Cardiac muscle cell (in vitro differentiated cells and primary cell): ENCODE measurements around the gene KCNA4. TPM values are rescaled to one million over a fixed set of nuclear protein-coding genes. Genes with fewer than 3 reads are reported as not detected.

Source experiments
- DNase-seq, 2 donors: peaks; one replicate each; pipeline versions ENCODE4 v3.0.0 to v3.0.0-alpha.2; 2010 to 2017; ENCODE audit warnings: low read depth in 1 of 2, low spot score in 1 of 2
- H3K27ac ChIP-seq: fragments of 200-600 bp; sonication (generic); 2 replicates; pipeline ENCODE4 v1.5.1; 2016
- H3K27me3 ChIP-seq: fragments of 200-600 bp; sonication (generic); 2 replicates; pipeline ENCODE4 v1.6.0; 2016; ENCODE audit warnings: control low read depth
- H3K36me3 ChIP-seq: fragments of 200-600 bp; sonication (generic); 2 replicates; pipeline ENCODE4 v1.5.1; 2016; ENCODE audit warnings: control low read depth
- H3K4me1 ChIP-seq: fragments of 200-600 bp; sonication (generic); 2 replicates; pipeline ENCODE4 v1.8.1; 2017; ENCODE audit warnings: low read depth, mild to moderate bottlenecking, mixed run types
- H3K4me3 ChIP-seq: fragments of 200-600 bp; sonication (generic); 2 replicates; pipeline ENCODE4 v1.5.1; 2016; ENCODE audit warnings: mild to moderate bottlenecking
- H3K9me3 ChIP-seq: fragments of 200-600 bp; sonication (generic); 2 replicates; pipeline ENCODE4 v1.5.1; 2017; ENCODE audit warnings: low read depth, mild to moderate bottlenecking, control low read depth
- polyA plus RNA-seq: library from polyadenylated mRNA; unstranded; fragments of >200 nt; fragmentation: Nextera tagmentation; extraction: Ambion mirVana; gene quantifications from 2 replicates; pipeline ENCODE4 v1.2.1, GENCODE V29; 2016
- total RNA-seq: library from RNA; depleted of rRNA; stranded (reverse); fragments of >200 nt; gene quantifications from 2 replicates; pipeline ENCODE4 v1.2.3, GENCODE V29; 2016
- TF ChIP-seq, protein P1 (sequence below): IDR thresholded peaks from 2 replicates; pipeline ENCODE4 v1.5.1; 2012; ENCODE audit warnings: low read depth, mild to moderate bottlenecking, low read length

Gene KCNA4
- total and polyA plus RNA-seq, 2 experiments from 2014 or later, result 1.5 to 7.1 TPM

DNA sequence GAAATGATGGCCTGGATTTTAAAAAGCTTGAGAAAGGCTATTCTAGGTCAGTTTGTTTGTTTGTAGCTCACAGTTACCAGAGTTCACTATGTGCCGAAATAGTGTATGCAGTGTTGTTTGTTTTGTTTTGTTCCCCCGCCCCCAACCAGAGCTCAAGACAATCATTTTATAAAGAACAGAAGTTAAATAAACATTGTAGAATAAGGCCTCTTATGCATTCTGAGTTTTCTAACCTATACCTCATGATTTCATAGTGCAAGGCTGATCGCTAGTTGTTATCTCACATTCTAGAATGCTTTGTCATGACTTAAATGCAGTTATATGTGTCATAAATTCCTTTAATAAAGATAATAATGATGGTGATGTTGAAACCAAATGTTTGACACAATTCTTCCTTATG lies 7.8 kb downstream of the KCNA4 start:
- Histone ChIP-seq H3K4me1 (no peaks in the 10 kb centered on the region), H3K27me3 (peaks cover 2% of the 10 kb centered on the region), H3K36me3 (no peaks in the 10 kb centered on the region), H3K9me3 (no peaks in the 10 kb centered on the region), H3K27ac (no peak overlapping the region), H3K4me3 (no peak overlapping the region)
- peak in 1 of 2 donors; percentile 75 for DNase-seq
- TF ChIP-seq, protein P1, sequence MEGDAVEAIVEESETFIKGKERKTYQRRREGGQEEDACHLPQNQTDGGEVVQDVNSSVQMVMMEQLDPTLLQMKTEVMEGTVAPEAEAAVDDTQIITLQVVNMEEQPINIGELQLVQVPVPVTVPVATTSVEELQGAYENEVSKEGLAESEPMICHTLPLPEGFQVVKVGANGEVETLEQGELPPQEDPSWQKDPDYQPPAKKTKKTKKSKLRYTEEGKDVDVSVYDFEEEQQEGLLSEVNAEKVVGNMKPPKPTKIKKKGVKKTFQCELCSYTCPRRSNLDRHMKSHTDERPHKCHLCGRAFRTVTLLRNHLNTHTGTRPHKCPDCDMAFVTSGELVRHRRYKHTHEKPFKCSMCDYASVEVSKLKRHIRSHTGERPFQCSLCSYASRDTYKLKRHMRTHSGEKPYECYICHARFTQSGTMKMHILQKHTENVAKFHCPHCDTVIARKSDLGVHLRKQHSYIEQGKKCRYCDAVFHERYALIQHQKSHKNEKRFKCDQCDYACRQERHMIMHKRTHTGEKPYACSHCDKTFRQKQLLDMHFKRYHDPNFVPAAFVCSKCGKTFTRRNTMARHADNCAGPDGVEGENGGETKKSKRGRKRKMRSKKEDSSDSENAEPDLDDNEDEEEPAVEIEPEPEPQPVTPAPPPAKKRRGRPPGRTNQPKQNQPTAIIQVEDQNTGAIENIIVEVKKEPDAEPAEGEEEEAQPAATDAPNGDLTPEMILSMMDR, result no peak

DNA sequence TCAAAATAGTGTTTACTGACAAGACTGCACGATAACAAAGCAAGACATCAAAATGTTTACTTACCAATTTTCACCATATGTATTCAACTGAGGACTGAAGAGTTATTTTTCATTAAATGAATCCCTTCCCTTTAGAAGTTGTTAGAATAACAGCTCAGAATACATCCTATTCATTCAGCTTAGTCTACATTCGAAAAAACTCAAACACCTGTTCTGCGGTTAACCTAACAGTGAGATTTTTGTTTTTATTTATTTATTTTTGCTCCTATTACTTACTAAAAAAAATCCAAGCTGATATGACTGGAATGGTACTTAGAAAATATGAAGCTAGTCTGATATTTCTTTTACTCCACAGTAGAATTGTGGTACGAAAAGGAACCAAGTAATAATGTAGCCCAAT lies 10.0 kb downstream of the KCNA4 start:
- H3K27ac ChIP-seq, result no peak overlapping the region
- TF ChIP-seq, protein P1, result no peak
- H3K36me3 ChIP-seq, result no peaks in the 10 kb centered on the region
- no peaks in the 10 kb centered on the region for H3K9me3 ChIP-seq
- no peak overlapping the region for H3K4me3 ChIP-seq
- H3K4me1 ChIP-seq, result peaks cover 6% of the 10 kb centered on the region
- DNase-seq, result no peak
- no peaks in the 10 kb centered on the region for H3K27me3 ChIP-seq

DNA sequence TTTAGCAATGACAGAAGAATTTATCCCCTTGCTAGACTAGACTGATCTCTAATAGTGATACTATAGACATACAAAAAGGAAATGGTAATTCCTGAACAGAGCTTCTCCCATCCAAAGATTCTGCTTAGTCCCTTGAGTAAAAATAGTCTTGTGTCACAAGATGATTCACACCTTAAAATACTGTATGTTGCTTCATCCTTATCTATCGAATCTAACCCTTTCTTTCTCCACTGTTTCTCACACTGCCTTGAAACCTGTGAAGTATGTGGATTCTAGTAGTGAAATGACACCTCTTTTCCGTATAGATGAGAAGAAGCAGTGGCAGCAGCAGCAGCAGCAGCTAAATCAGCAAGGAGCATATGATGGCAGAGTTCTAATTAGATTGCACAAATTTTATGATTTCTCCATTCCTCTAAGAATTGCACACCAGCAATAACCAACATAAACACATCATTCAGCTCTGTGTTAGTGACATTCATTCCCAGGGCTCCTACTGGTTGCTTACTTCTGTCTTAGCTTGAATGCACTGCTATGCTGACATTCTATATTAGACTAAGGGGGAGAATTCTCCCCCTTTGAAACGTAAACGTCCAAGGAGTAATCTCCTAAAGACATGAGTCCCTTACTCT lies 14.6 kb downstream of the KCNA4 start:
- DNase-seq, result no peak
- Histone ChIP-seq H3K36me3 (no peaks in the 10 kb centered on the region), H3K9me3 (no peaks in the 10 kb centered on the region), H3K27ac (no peak overlapping the region), H3K27me3 (no peaks in the 10 kb centered on the region), H3K4me1 (peaks cover 23% of the 10 kb centered on the region), H3K4me3 (no peak overlapping the region)
- TF ChIP-seq, protein P1, result no peak

DNA sequence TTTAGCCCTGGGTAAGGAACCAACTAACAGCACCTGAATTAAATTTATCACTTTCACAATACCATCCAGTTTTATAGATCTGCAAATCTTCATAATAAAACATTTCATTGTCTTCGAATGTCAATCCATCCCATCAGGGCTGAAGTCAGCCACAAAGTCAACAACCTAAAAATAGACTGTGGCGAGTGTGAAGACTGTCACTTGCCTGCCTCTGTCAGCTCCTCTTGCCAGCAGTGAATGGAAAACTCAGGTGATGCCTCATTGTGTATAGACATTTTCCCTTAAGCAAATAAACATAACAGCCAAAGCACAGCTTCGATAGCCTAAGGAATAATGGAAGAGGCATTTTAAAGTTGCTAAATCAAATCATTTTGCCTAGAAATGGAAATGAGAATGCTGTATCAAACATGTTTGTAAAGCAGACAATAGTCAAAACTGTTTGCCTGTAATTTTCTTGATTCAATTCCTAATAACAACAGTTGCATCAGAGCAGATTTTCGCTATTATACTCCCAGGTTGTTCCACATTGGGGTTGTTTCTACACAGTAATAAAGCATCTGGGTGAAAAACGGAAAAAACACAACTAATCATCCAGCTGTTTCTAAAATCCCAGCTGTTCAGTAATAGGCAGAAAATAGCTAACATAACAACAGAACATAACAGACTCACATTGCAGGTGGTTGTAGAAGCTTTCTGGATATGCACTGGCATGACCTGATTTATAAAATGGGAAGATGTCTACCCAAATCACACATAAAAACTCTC lies 15.7 kb downstream of the KCNA4 start:
- Histone ChIP-seq H3K4me3 (no peak overlapping the region), H3K4me1 (peaks cover 23% of the 10 kb centered on the region), H3K27me3 (no peaks in the 10 kb centered on the region)

DNA sequence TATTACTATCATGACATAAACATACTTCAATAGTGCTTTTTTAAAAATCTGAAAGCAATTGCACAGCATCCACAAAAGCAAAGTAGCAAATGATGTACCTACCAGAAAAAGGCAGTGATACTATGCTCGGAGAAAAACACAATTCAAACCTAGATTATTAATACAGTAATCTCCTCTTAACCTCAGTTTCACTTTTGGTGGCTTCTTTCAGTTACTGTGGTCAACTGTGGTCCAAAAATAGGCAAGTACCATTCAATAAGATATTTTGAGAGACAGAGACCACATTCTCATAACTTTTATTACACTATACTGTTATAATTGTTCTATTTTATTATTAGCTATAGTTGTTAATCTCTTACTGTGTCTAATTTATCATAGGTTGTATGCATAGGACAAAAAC lies 20.8 kb downstream of the KCNA4 start:
- Histone ChIP-seq H3K27me3 (no peaks in the 10 kb centered on the region), H3K4me3 (no peak overlapping the region), H3K27ac (no peak overlapping the region), H3K9me3 (no peaks in the 10 kb centered on the region), H3K36me3 (no peaks in the 10 kb centered on the region), H3K4me1 (peaks cover 10% of the 10 kb centered on the region)
- TF ChIP-seq, protein P1, result no peak
- no peak for DNase-seq

More for the DNA sequence above, 15.7 kb downstream of the KCNA4 start:
- TF ChIP-seq, protein P1, result no peak
- no peak for DNase-seq
- Histone ChIP-seq H3K36me3 (no peaks in the 10 kb centered on the region), H3K27ac (no peak overlapping the region), H3K9me3 (no peaks in the 10 kb centered on the region)
